Fibroblast of mammary gland (primary cell): ENCODE data around the gene MUL1.
A peak's percentile ranks its signal among the peaks of the same experiment; 100 is the strongest.

ENCODE experiments used
- DNase-seq: peaks from one replicate; pipeline ENCODE4 v3.0.0-alpha.2; 2010; ENCODE audit warnings: low read depth
- H3K4me3 ChIP-seq: 2 replicates; pipeline ENCODE4 v1.5.1; 2011; ENCODE audit warnings: low read depth, mild to moderate bottlenecking, low read length, moderate library complexity; ENCODE audit not compliant: control insufficient read depth
- TF ChIP-seq, protein P1 (sequence below): conservative IDR thresholded peaks from 2 replicates; pipeline ENCODE4 v1.5.1; 2011; ENCODE audit warnings: low read depth, low read length, inconsistent platforms; ENCODE audit not compliant: control insufficient read depth, insufficient read depth

The MUL1 gene

DNA sequence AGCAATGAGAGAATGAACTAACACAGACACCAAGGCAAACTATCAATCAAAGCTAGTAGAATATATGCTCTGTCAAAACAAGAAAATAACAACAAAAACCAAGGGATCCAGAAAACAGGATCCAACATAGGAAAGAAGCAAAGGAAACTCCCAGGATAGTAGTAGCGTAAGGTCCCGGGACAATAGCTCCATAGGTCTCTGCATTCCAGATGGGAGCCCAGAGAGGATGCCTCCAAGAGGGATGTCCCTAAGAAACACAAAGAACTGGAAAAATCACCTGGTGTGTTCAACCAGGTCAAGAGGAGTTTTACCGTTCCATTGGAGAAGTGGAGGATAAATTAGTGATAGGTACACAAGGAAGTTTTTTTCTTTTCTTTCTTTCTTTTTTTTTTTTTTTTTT lies 38.7 kb upstream of the MUL1 start:
- TF ChIP-seq, protein P1, sequence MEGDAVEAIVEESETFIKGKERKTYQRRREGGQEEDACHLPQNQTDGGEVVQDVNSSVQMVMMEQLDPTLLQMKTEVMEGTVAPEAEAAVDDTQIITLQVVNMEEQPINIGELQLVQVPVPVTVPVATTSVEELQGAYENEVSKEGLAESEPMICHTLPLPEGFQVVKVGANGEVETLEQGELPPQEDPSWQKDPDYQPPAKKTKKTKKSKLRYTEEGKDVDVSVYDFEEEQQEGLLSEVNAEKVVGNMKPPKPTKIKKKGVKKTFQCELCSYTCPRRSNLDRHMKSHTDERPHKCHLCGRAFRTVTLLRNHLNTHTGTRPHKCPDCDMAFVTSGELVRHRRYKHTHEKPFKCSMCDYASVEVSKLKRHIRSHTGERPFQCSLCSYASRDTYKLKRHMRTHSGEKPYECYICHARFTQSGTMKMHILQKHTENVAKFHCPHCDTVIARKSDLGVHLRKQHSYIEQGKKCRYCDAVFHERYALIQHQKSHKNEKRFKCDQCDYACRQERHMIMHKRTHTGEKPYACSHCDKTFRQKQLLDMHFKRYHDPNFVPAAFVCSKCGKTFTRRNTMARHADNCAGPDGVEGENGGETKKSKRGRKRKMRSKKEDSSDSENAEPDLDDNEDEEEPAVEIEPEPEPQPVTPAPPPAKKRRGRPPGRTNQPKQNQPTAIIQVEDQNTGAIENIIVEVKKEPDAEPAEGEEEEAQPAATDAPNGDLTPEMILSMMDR = no peak
- DNase-seq = no peak
- no peak overlapping the region for H3K4me3 ChIP-seq

DNA sequence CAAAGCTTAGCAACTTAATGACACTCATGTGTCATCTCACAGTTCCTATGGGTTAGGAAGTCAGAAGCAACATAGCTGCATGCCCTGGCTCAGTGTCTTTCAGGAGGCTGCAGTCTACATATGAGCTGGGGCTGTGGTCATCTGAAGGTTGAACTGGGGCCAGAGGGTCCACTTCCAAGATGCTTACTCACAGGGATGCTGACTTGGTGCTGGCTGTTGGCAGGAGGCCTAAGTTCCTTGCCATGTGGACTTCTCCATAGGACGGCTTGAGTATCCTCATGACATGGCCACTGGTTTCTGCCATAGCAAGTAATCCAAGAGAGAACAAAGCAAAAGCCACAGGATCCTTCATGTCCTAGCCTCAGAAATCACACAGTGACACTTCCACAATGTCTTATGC lies 32.3 kb upstream of the MUL1 start:
- no peak overlapping the region for H3K4me3 ChIP-seq
- TF ChIP-seq, protein P1 = no peak
- DNase-seq = peak; percentile 82

DNA sequence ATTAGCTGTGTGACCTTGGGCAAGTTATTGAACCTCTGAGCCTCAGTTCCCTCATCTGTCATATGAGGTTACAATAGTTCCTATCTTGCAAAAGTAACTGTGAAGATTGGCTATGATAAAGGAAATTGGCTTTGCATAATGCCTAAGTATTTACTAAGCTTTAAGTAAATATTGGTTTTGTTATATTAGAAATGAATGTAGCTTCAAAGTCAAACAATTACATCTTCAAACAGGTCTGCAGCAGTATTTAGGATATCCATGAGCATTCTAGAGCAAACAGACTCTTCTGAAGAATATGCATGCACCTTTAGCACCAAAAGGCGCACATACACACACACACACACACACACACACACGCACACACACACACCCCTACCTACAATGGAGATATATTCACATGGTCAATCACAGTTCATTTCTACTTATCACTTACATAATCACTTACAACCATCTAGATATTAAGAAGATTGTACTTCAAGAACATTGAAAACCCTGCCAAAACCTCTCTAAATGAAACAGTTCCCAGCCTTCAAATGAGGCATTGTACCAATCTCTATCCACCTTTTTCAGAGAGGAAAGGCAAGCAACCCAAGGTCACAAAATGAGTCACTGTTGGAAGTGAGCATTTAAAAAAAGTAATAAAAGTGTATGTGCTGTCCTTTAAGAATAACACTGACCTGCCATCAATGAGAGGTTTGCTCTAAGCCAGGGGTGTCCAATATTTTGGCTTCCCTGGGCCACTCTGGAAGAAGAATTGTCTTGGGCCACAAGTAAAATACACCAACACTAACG lies 31.0 kb upstream of the MUL1 start:
- no peak for DNase-seq
- no peak overlapping the region for H3K4me3 ChIP-seq
- TF ChIP-seq, protein P1 = no peak

DNA sequence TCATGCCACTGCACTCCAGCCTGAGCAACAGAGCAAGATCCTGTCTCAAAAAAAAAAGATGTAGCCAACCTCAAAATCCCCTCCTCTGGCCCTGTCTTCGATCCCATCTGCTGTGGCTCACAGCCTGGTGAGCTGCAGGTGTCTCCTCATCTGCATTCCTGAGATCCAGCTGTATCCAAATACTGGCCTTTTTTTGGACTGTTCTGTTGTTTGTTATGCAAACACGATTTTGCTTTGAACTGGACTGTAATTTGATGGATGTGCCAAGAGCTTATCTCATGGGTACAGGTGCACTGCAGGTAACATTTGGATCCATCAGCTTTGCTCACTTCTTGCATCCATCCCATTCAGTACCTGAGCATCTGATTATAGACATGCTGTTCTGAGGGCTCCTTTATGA lies 30.3 kb upstream of the MUL1 start:
- H3K4me3 ChIP-seq = no peak overlapping the region
- no peak for DNase-seq
- TF ChIP-seq, protein P1 = no peak

DNA sequence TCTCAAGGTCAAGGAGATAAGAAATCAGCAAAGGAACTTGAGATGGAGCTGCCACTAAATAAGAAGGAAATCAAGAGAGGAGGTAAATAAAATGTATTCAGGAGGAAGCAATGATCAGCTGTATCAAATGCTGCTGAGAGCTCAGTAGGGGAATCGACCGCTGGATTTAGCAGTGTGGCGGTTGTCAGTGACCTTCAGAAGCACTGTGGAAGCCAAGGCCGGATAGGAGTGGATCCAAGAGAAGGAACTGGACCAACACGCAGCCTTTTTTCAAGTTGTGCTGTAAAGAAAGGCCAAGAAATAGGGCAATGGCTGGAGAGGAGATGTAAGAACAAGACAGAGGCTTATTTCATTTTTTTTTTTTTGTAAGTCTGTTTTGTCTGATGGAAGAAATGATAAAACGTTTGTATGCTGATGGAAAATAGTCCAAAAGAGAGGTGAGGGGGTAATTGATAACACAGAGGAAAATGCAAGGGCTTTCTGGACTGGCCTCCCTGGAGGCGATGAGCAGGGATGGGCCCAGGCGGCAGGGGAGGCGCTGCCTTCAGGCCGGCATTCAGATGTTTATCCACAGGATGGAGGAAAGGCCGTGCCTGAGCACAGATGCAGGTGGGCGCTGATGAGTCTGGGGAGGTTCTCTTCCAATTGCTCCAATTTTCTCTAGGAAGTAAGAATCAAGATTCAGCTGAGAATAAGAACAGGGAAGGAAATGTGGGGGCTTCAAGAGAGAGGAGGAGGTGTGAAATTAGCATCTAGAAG lies 26.9 kb upstream of the MUL1 start:
- no peak for DNase-seq
- H3K4me3 ChIP-seq = no peak overlapping the region
- TF ChIP-seq, protein P1 = no peak

DNA sequence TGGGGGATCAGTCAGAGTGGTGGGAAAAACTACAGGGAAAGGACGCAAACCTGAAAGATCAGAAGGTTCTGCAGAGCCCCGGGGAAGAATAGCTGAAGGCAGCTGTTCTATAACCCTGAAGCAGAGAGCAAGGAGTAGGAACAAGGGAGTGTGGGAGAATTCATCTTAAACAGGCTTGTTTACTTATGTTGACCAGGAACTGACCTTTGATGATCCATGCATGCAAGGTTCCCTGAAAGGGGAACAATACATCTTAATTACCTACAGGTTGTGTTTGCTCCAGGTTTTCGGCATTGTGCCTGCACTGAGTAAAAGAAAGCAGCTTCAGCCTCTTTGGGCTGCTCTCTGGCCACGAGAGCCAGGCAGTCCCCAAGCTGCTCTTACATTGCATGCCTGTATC lies 25.7 kb upstream of the MUL1 start:
- TF ChIP-seq, protein P1 = no peak
- H3K4me3 ChIP-seq = no peak overlapping the region
- DNase-seq = no peak
